Measurements from ENCODE around the gene DDAH1. TPM values are rescaled to one million over a fixed set of nuclear protein-coding genes. Genes with fewer than 3 reads are reported as not detected.

The DDAH1 gene
- total RNA-seq, 1 experiment from 2014 or later = 36.3 TPM

GRCh38 chr1:85368073-85368770 is 96.7 kb downstream of the DDAH1 start:
- no peaks in the 10 kb centered on the region for H3K36me3 Mint-ChIP-seq (ENCODE audit: insufficient read depth in 1 of 3, low read depth in 3 of 3)
- 0 out of 2 replicates have a peak, but pooled peaks cover 2% of the 10 kb centered on the region for H3K79me2 ChIP-seq (ENCODE audit: insufficient read depth, low read length)

More at GRCh38 chr1:85368073-85368770, 96.7 kb downstream of the DDAH1 start:
- Histone ChIP-seq H3T11ph (ENCODE audit: low read length) (no peak overlapping the region), H3K4me2 (ENCODE audit: insufficient read depth, insufficient read length, low read length) (no peak overlapping the region), H2BK12ac (ENCODE audit: insufficient read length, low read depth, low read length) (no peak overlapping the region), H3K9me3 (ENCODE audit: control insufficient read depth, low read depth, low read length) (no peaks in the 10 kb centered on the region), H3K23me2 (ENCODE audit: insufficient read length, low read depth, low read length, poor library complexity, severe bottlenecking) (no peaks in the 10 kb centered on the region), H3K23ac (ENCODE audit: insufficient read length, low read depth, low read length) (no peak overlapping the region), H4K8ac (replicated peaks; ENCODE audit: insufficient read length, low read depth, low read length) (no peak overlapping the region), H3K27ac (ENCODE audit: insufficient read length, low read depth, low read length) (no peak overlapping the region), H3K27me3 (ENCODE audit: insufficient read depth, low read length) (no peaks in the 10 kb centered on the region), H2BK5ac (ENCODE audit: insufficient read length, low read length) (no peak overlapping the region), H2AFZ (ENCODE audit: low read length) (no peak overlapping the region), H2BK120ac (ENCODE audit: low read depth, low read length, poor library complexity, severe bottlenecking) (no peak overlapping the region), H4K20me1 (ENCODE audit: control insufficient read depth, insufficient read depth, insufficient read length) (no peaks in the 10 kb centered on the region), H4K5ac (ENCODE audit: insufficient read length, low read depth, low read length) (no peak overlapping the region), H3K9ac (ENCODE audit: extremely low read depth, insufficient read length, low read length) (no peak overlapping the region), H2AK5ac (ENCODE audit: insufficient read length, low read length) (no peak overlapping the region), H3K56ac (ENCODE audit: insufficient read length, low read depth, low read length) (no peak overlapping the region), H3K14ac (ENCODE audit: insufficient read depth, low read length) (no peak overlapping the region), H3K18ac (ENCODE audit: insufficient read length, low read depth, low read length) (no peak overlapping the region), H3K79me1 (ENCODE audit: insufficient read depth, low read depth, low read length, poor library complexity, severe bottlenecking) (no peaks in the 10 kb centered on the region), H2BK15ac (ENCODE audit: low read depth, low read length) (no peak overlapping the region), H3K4me1 (ENCODE audit: insufficient read depth, low read length) (no peaks in the 10 kb centered on the region), H3K4ac (ENCODE audit: low read depth, low read length) (no peak overlapping the region), H2BK20ac (ENCODE audit: low read depth, low read length, poor library complexity, severe bottlenecking) (no peak overlapping the region), H4K91ac (ENCODE audit: insufficient read length, low read depth, low read length) (no peak overlapping the region)
- H3K9me3 Mint-ChIP-seq = no peaks in the 10 kb centered on the region
- WGBS (ENCODE audit: extremely low coverage, insufficient read length, low lambda C conversion rate) = no CpG with 5 or more reads among the region's 6 CpGs
- TF ChIP-seq CTCF (conservative IDR thresholded peaks at IDR 0.05) = no peak
- H3K27me3 Mint-ChIP-seq (ENCODE audit: low read depth) = no peaks in the 10 kb centered on the region
- H3K27ac Mint-ChIP-seq = no peak overlapping the region
- no peak overlapping the region for H3K4me3 Mint-ChIP-seq
- H3K4me1 Mint-ChIP-seq = peaks cover 0 to 2% of the 10 kb centered on the region in 2 experiments; a peak in 1 of 4 replicates
- DNase-seq = no peak

Data from H9 (cell line).